ENCODE measurements around the gene MT1B. TPM values are rescaled to one million over a fixed set of nuclear protein-coding genes. Genes with fewer than 3 reads are reported as not detected.

MT1B gene
- total and polyA plus RNA-seq, 2 experiments from 2014 or later = 0.47 TPM; not detected in 1

DNA sequence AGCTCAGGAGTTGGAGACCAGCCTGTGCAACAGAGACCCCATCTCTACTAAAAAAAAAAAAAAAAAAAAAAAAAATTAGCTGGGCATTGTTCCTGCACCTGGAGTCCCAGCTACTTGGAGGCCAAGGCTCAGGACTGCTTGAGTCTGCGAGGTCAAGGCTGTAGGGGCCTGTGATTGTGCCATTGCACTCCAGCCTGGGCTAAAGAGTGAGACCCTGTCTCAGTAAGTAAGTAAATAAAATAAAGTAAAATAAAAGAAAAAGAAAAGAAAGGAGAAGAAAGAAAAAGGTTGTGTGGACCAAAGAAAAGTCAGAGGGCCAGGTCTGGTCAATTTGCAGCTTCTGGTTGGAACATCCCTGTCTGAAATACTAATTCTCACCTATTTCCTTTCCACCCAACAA is 48.9 kb downstream of the MT1B start:
- TF ChIP-seq, protein P1, sequence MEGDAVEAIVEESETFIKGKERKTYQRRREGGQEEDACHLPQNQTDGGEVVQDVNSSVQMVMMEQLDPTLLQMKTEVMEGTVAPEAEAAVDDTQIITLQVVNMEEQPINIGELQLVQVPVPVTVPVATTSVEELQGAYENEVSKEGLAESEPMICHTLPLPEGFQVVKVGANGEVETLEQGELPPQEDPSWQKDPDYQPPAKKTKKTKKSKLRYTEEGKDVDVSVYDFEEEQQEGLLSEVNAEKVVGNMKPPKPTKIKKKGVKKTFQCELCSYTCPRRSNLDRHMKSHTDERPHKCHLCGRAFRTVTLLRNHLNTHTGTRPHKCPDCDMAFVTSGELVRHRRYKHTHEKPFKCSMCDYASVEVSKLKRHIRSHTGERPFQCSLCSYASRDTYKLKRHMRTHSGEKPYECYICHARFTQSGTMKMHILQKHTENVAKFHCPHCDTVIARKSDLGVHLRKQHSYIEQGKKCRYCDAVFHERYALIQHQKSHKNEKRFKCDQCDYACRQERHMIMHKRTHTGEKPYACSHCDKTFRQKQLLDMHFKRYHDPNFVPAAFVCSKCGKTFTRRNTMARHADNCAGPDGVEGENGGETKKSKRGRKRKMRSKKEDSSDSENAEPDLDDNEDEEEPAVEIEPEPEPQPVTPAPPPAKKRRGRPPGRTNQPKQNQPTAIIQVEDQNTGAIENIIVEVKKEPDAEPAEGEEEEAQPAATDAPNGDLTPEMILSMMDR (IDR thresholded peaks at IDR 0.05; ENCODE audit: poor library complexity) = no peak
- TF ChIP-seq EZH2phosphoT487 (IDR thresholded peaks at IDR 0.05; ENCODE audit: low read depth, severe bottlenecking, unreplicated experiment) (no peak), EZH2 (IDR thresholded peaks at IDR 0.05; ENCODE audit: borderline replicate concordance) (no peak)
- WGBS (ENCODE audit: low lambda C conversion rate, missing lambda C conversion rate) = 100% methylated on average over 1 of the region's 1 CpG
- Histone ChIP-seq H3K4me2 (no peak overlapping the region), H3K9me3 (ENCODE audit: low read depth) (no peaks in the 10 kb centered on the region), H3K4me1 (ENCODE audit: insufficient read depth) (no peaks in the 10 kb centered on the region), H4K20me1 (ENCODE audit: insufficient read depth, poor library complexity, severe bottlenecking) (no peaks in the 10 kb centered on the region), H3K27me3 (no peaks in the 10 kb centered on the region), H3K79me2 (no peaks in the 10 kb centered on the region), H3K36me3 (replicated peaks; ENCODE audit: insufficient read depth, low read depth) (no peaks in the 10 kb centered on the region), H2AFZ (no peak overlapping the region), H3K4me3 (no peak overlapping the region), H3K27ac (no peak overlapping the region), H3K9me2 (replicated peaks; ENCODE audit: insufficient read depth) (no peaks in the 10 kb centered on the region)
- no peak for DNase-seq (ENCODE audit: low spot score)

DNA sequence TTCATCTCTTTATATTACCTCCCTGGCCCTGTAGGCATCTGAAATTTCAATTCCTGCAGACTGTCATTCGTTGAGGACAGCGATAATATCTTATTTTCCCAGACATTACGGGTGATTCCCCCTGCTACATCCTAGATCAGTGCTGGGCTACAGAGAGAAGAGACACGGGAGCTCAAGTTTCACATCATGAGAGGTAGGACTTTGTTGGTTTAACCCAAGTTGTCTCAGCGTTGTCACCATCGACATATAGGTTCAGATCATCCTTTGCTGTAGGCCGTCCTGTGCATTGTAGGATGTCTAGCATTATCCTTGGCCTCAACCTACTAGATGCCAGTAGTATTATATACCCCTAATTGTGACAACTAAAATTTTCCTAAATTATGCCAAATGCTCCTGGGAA is 49.8 kb downstream of the MT1B start:
- Histone ChIP-seq H3K36me3 (replicated peaks; ENCODE audit: insufficient read depth, low read depth) (no peaks in the 10 kb centered on the region), H3K4me3 (no peak overlapping the region), H3K27me3 (no peaks in the 10 kb centered on the region), H3K79me2 (no peaks in the 10 kb centered on the region), H3K4me1 (ENCODE audit: insufficient read depth) (no peaks in the 10 kb centered on the region), H3K27ac (no peak overlapping the region), H3K4me2 (peak overlapping the region; percentile 2), H4K20me1 (ENCODE audit: insufficient read depth, poor library complexity, severe bottlenecking) (no peaks in the 10 kb centered on the region), H3K9me3 (ENCODE audit: low read depth) (no peaks in the 10 kb centered on the region), H3K9me2 (replicated peaks; ENCODE audit: insufficient read depth) (no peaks in the 10 kb centered on the region), H2AFZ (no peak overlapping the region)
- no peak for DNase-seq (ENCODE audit: low spot score)
- 81% methylated on average over 7 of the region's 7 CpGs for WGBS (ENCODE audit: low lambda C conversion rate, missing lambda C conversion rate)
- TF ChIP-seq EZH2 (IDR thresholded peaks at IDR 0.05; ENCODE audit: borderline replicate concordance) = no peak
- TF ChIP-seq, protein P1 (IDR thresholded peaks at IDR 0.05; ENCODE audit: poor library complexity) = no peak
- no peak for TF ChIP-seq EZH2phosphoT487 (IDR thresholded peaks at IDR 0.05; ENCODE audit: low read depth, severe bottlenecking, unreplicated experiment)

Other genes starting within 250 kb of the MT1B start
- gene AMFR, start 226.3 kb upstream of the MT1B start, total RNA-seq = 109 and 135 TPM in 2 replicates
- gene AMFR, start 226.3 kb upstream of the MT1B start, polyA plus RNA-seq = 56.2 and 67.2 TPM in 2 replicates
- gene NUDT21, start 200.6 kb upstream of the MT1B start, total RNA-seq = 75.3 and 76.6 TPM in 2 replicates
- gene NUDT21, start 200.6 kb upstream of the MT1B start, polyA plus RNA-seq = 44.7 and 47.4 TPM in 2 replicates
- gene OGFOD1, start 200.3 kb upstream of the MT1B start, total RNA-seq = 45.6 and 58.9 TPM in 2 replicates
- 37.0 and 55.5 TPM in 2 replicates for gene OGFOD1, start 200.3 kb upstream of the MT1B start, polyA plus RNA-seq
- gene BBS2, start 131.9 kb upstream of the MT1B start, total RNA-seq = 39.0 and 47.0 TPM in 2 replicates
- gene BBS2, start 131.9 kb upstream of the MT1B start, polyA plus RNA-seq = 31.5 and 40.8 TPM in 2 replicates
- not detected in 2 replicates for gene MT4, start 86.8 kb upstream of the MT1B start, total RNA-seq
- gene MT4, start 86.8 kb upstream of the MT1B start, polyA plus RNA-seq = not detected in 2 replicates
- not detected in 2 replicates for gene MT3, start 62.4 kb upstream of the MT1B start, total RNA-seq
- not detected in 2 replicates for gene MT3, start 62.4 kb upstream of the MT1B start, polyA plus RNA-seq
- gene MT2A, start 43.3 kb upstream of the MT1B start, total RNA-seq = 64.9 and 70.3 TPM in 2 replicates
- gene MT2A, start 43.3 kb upstream of the MT1B start, polyA plus RNA-seq = 914 and 1,143 TPM in 2 replicates
- gene MT1E, start 26.1 kb upstream of the MT1B start, total RNA-seq = 42.3 and 65.5 TPM in 2 replicates
- gene MT1E, start 26.1 kb upstream of the MT1B start, polyA plus RNA-seq = 105 and 121 TPM in 2 replicates
- 0.60 TPM in 1 of 2 replicates, not detected in the other for gene MT1M, start 19.2 kb upstream of the MT1B start, total RNA-seq
- gene MT1M, start 19.2 kb upstream of the MT1B start, polyA plus RNA-seq = 0.26 TPM in 1 of 2 replicates, not detected in the other
- not detected in 2 replicates for gene MT1A, start 13.2 kb upstream of the MT1B start, total RNA-seq
- gene MT1A, start 13.2 kb upstream of the MT1B start, polyA plus RNA-seq = 1.9 and 2.7 TPM in 2 replicates
- 3.1 and 7.1 TPM in 2 replicates for gene MT1F, start 6.1 kb downstream of the MT1B start, total RNA-seq
- 8.7 and 11.8 TPM in 2 replicates for gene MT1F, start 6.1 kb downstream of the MT1B start, polyA plus RNA-seq
- 49.7 and 64.1 TPM in 2 replicates for gene MT1G, start 16.2 kb downstream of the MT1B start, total RNA-seq
- gene MT1G, start 16.2 kb downstream of the MT1B start, polyA plus RNA-seq = 44.5 and 45.3 TPM in 2 replicates
- 2.1 TPM in 1 of 2 replicates, not detected in the other for gene MT1H, start 17.9 kb downstream of the MT1B start, total RNA-seq
- 2.0 and 13.5 TPM in 2 replicates for gene MT1H, start 17.9 kb downstream of the MT1B start, polyA plus RNA-seq
- 39.8 and 52.0 TPM in 2 replicates for gene MT1X, start 30.6 kb downstream of the MT1B start, total RNA-seq
- 121 and 127 TPM in 2 replicates for gene MT1X, start 30.6 kb downstream of the MT1B start, polyA plus RNA-seq
- gene NUP93, start 78.2 kb downstream of the MT1B start, total RNA-seq = 23.5 and 36.4 TPM in 2 replicates
- gene NUP93, start 78.2 kb downstream of the MT1B start, polyA plus RNA-seq = 35.7 and 39.6 TPM in 2 replicates
- not detected in 2 replicates for gene SLC12A3, start 213.3 kb downstream of the MT1B start, total RNA-seq
- not detected in 2 replicates for gene SLC12A3, start 213.3 kb downstream of the MT1B start, polyA plus RNA-seq

Data from hepatocyte (in vitro differentiated cells).